OCI-LY3 (cell line): Measurements from ENCODE around the gene CDH4.

ENCODE experiments used
- H2AFZ ChIP-seq: fragments of 200-600, 300-600 bp; shearing (Covaris generic); 2 replicates; pipeline ENCODE4 v1.6.0; 2014; ENCODE audit warnings: antibody characterized with exemption, low read depth, low read length
- H3K27ac ChIP-seq: fragments of 200-600, 300-600 bp; sonication (generic); 2 replicates; pipeline ENCODE4 v1.5.1; 2014; ENCODE audit warnings: mild to moderate bottlenecking, low read length, moderate library complexity, mixed read lengths
- H3K27me3 ChIP-seq: fragments of 200-600, 300-600 bp; sonication (generic); 2 replicates; pipeline ENCODE4 v1.6.1; 2014; ENCODE audit warnings: low read depth, low read length, mixed read lengths
- H3K36me3 ChIP-seq: fragments of 200-600, 300-600 bp; sonication (generic); replicated peaks from 2 replicates; pipeline ENCODE3; 2014; ENCODE audit warnings: low read depth, low read length, mixed read lengths
- H3K4me1 ChIP-seq: fragments of 300-600, 200-600 bp; sonication (generic); 2 replicates; pipeline ENCODE4 v1.6.1; 2014; ENCODE audit warnings: low read length, mixed read lengths
- H3K4me2 ChIP-seq: fragments of 200-600, 300-600 bp; sonication (generic); 2 replicates; pipeline ENCODE4 v1.6.1; 2014; ENCODE audit warnings: low read length, mixed read lengths
- H3K4me3 ChIP-seq: fragments of 300-600, 200-600 bp; sonication (generic); 2 replicates; pipeline ENCODE4 v1.5.1; 2014; ENCODE audit warnings: antibody characterized with exemption, mild to moderate bottlenecking, low read length, moderate library complexity
- H3K79me2 ChIP-seq: fragments of 300-600, 200-600 bp; shearing (Covaris generic); 2 replicates; pipeline ENCODE4 v1.6.1; 2014; ENCODE audit warnings: mild to moderate bottlenecking, low read length, mixed read lengths
- H3K9ac ChIP-seq: fragments of 300-600, 200-600 bp; shearing (Covaris generic); 2 replicates; pipeline ENCODE4 v1.6.0; 2014; ENCODE audit warnings: mild to moderate bottlenecking, low read length, moderate library complexity
- H3K9me3 ChIP-seq: fragments of 200-600, 300-600 bp; shearing (Covaris generic); 2 replicates; pipeline ENCODE4 v1.6.1; 2014; ENCODE audit warnings: low read length, mixed read lengths; ENCODE audit not compliant: insufficient read depth
- H4K20me1 ChIP-seq: fragments of 200-600, 300-600 bp; sonication (generic); 2 replicates; pipeline ENCODE4 v1.6.1; 2016; ENCODE audit warnings: low read length, mixed read lengths; ENCODE audit not compliant: insufficient read depth
- CTCF ChIP-seq: fragments of 200-600, 300-600 bp; sonication (generic); IDR thresholded peaks from 2 replicates; pipeline ENCODE4 v1.5.1; 2014; ENCODE audit warnings: antibody characterized with exemption, low read length, low read depth
- EZH2phosphoT487 ChIP-seq: fragments of 200-600 bp; shearing (Covaris generic); IDR thresholded peaks from 2 replicates; pipeline ENCODE4 v1.6.1; 2018; ENCODE audit warnings: antibody characterized with exemption, mixed run types, low read depth

Gene CDH4

GRCh38 chr20:61584851-61585250 is 332.8 kb downstream of the CDH4 start:
- Histone ChIP-seq H3K9ac (no peak overlapping the region), H3K9me3 (no peaks in the 10 kb centered on the region), H3K4me2 (no peak overlapping the region), H3K27ac (no peak overlapping the region), H3K4me3 (no peak overlapping the region), H3K79me2 (no peaks in the 10 kb centered on the region), H4K20me1 (no peaks in the 10 kb centered on the region), H3K4me1 (no peaks in the 10 kb centered on the region), H3K27me3 (no peaks in the 10 kb centered on the region), H3K36me3 (no peaks in the 10 kb centered on the region), H2AFZ (no peak overlapping the region)
- TF ChIP-seq EZH2phosphoT487 (no peak), CTCF (no peak)

DNA sequence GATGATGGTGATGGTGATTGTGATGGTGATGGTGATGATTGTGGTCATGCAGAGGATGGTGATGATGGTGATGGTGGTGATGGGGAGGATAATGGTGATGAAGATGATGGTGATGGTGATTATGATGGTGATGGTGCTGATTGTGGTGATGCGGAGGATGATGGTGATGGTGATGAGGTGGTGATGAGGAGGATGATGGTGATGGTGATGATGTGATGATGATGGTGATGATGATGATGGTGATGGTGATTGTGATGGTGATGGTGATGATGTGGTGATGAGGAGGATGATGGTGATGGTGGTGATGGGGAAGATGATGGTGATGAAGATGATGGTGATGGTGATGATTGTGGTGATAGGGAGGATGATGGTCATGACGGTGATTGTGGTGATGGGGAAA is 333.7 kb downstream of the CDH4 start:
- Histone ChIP-seq H3K4me3 (no peak overlapping the region), H3K9ac (no peak overlapping the region), H3K27me3 (no peaks in the 10 kb centered on the region), H2AFZ (no peak overlapping the region), H3K4me2 (no peak overlapping the region), H3K36me3 (no peaks in the 10 kb centered on the region), H3K9me3 (no peaks in the 10 kb centered on the region), H3K4me1 (no peaks in the 10 kb centered on the region), H4K20me1 (no peaks in the 10 kb centered on the region), H3K79me2 (no peaks in the 10 kb centered on the region), H3K27ac (no peak overlapping the region)
- TF ChIP-seq CTCF (no peak), EZH2phosphoT487 (no peak)

- Histone ChIP-seq H4K20me1 (no peaks in the 10 kb centered on the region), H3K79me2 (no peaks in the 10 kb centered on the region), H3K27ac (no peak overlapping the region), H3K36me3 (no peaks in the 10 kb centered on the region), H3K27me3 (no peaks in the 10 kb centered on the region), H3K4me1 (no peaks in the 10 kb centered on the region), H2AFZ (no peak overlapping the region), H3K9ac (no peak overlapping the region), H3K9me3 (no peaks in the 10 kb centered on the region), H3K4me2 (no peak overlapping the region), H3K4me3 (no peak overlapping the region)
- no peak for TF ChIP-seq CTCF
- no peak for TF ChIP-seq EZH2phosphoT487
These were observed 335.0 kb downstream of the CDH4 start for GRCh38 chr20:61587036-61587435.

GRCh38 chr20:61587681-61588289 is 335.7 kb downstream of the CDH4 start:
- no peak for TF ChIP-seq CTCF
- no peak for TF ChIP-seq EZH2phosphoT487
- Histone ChIP-seq H3K9me3 (no peaks in the 10 kb centered on the region), H3K27ac (no peak overlapping the region), H2AFZ (no peak overlapping the region), H4K20me1 (no peaks in the 10 kb centered on the region), H3K4me1 (no peaks in the 10 kb centered on the region), H3K4me2 (no peak overlapping the region), H3K27me3 (no peaks in the 10 kb centered on the region), H3K36me3 (no peaks in the 10 kb centered on the region), H3K4me3 (no peak overlapping the region), H3K79me2 (no peaks in the 10 kb centered on the region), H3K9ac (no peak overlapping the region)
